Caco-2 (cell line): ENCODE measurements around the gene ST6GALNAC3. TPM values are rescaled to one million over a fixed set of nuclear protein-coding genes. Genes with fewer than 3 reads are reported as not detected.

Experiments
- BruUV-seq: library from RNA; stranded (reverse); fragments of 400-500 nt; replicated peaks from 2 replicates; lab custom pipeline; 2021; lab: Mats Ljungman, UMichigan
- CTCF ChIA-PET: fragments of 300-600 bp; sonication (Branson Sonifier 250); formaldehyde crosslinking; loops from one replicate; lab custom pipeline; 2022; ENCODE audit warnings: antibody characterized with exemption; lab: Charles Lee
- POLR2A ChIA-PET: fragments of 300-600 bp; sonication (Branson Sonifier 250); formaldehyde crosslinking; loops from one replicate; lab custom pipeline; 2022; ENCODE audit warnings: antibody characterized with exemption; lab: Charles Lee
- DNase-seq, 2 experiments: peaks; one replicate each; pipeline versions ENCODE4 v3.0.0 to v3.0.0-alpha.2; 2020 to 2022
- H3K27me3 ChIP-seq: replicated peaks from 2 replicates; pipeline ENCODE4 v1.6.0; 2011; ENCODE audit warnings: low read length; ENCODE audit not compliant: control insufficient read depth, insufficient read depth
- H3K36me3 ChIP-seq: 2 replicates; pipeline ENCODE4 v1.5.1; 2011; ENCODE audit warnings: low read length; ENCODE audit not compliant: control insufficient read depth, insufficient read depth
- H3K4me1 ChIP-seq: fragments of 250-450 bp; sonication (Bioruptor Pico); 2 replicates; pipeline ENCODE4 v1.5.1; 2020; ENCODE audit warnings: mild to moderate bottlenecking
- H3K4me3 ChIP-seq: 2 replicates; pipeline ENCODE4 v1.5.1; 2011; ENCODE audit warnings: low read depth, mild to moderate bottlenecking, control low read depth, low read length
- H3K9me3 ChIP-seq: fragments of 250-450 bp; sonication (Bioruptor Pico); 2 replicates; pipeline ENCODE4 v1.5.1; 2020; ENCODE audit warnings: mild to moderate bottlenecking, moderate library complexity
- H3K27ac Mint-ChIP-seq: one replicate; pipeline ENCODE4 v1.8.0; 2022; ENCODE audit warnings: mixed read lengths; ENCODE audit not compliant: unreplicated experiment
- H3K27me3 Mint-ChIP-seq: one replicate; pipeline ENCODE4 v1.8.0; 2022; ENCODE audit warnings: mixed read lengths; ENCODE audit not compliant: insufficient read depth, unreplicated experiment
- H3K36me3 Mint-ChIP-seq: one replicate; pipeline ENCODE4 v1.8.0; 2022; ENCODE audit warnings: mild to moderate bottlenecking, mixed read lengths; ENCODE audit not compliant: insufficient read depth, unreplicated experiment
- H3K4me1 Mint-ChIP-seq: one replicate; pipeline ENCODE4 v1.8.0; 2022; ENCODE audit warnings: low read depth, mixed read lengths; ENCODE audit not compliant: unreplicated experiment
- H3K4me3 Mint-ChIP-seq: one replicate; pipeline ENCODE4 v1.8.0; 2022; ENCODE audit warnings: mild to moderate bottlenecking, moderate library complexity, mixed read lengths; ENCODE audit not compliant: unreplicated experiment
- H3K9me3 Mint-ChIP-seq: one replicate; pipeline ENCODE4 v1.8.0; 2022; ENCODE audit warnings: mixed read lengths; ENCODE audit not compliant: unreplicated experiment
- intact Hi-C: fragments of 100-400 bp; cut with micrococcal nuclease; formaldehyde crosslinking; loops from one replicate; pipeline ENCODE4 v1.10.0; 2022; ENCODE audit not compliant: unreplicated experiment
- total RNA-seq: library from RNA; stranded (reverse); gene quantifications from 2 replicates; pipeline ENCODE4 v1.2.3, GENCODE V29; 2022
- TF ChIP-seq, protein P1 (sequence below), 2 experiments: fragments of 200-600 bp in 1 of 2; IDR thresholded peaks; 1 replicate in 1 of 2; 2 replicates in 1 of 2; pipeline versions ENCODE4 v1.5.1 to v1.8.0; 2011 to 2022; ENCODE audit warnings: antibody characterized with exemption in 1 of 2, control low read depth in 1 of 2, inconsistent platforms in 1 of 2, low read depth in 1 of 2, low read length in 1 of 2, mild to moderate bottlenecking in 1 of 2, moderate library complexity in 1 of 2; ENCODE audit not compliant: insufficient read depth in 1 of 2, severe bottlenecking in 1 of 2, unreplicated experiment in 1 of 2

The ST6GALNAC3 gene
- total RNA-seq, 1 experiment from 2014 or later: 16.0 TPM

- H3K36me3 ChIP-seq: no peaks in the 10 kb centered on the region
- TF ChIP-seq, protein P1, sequence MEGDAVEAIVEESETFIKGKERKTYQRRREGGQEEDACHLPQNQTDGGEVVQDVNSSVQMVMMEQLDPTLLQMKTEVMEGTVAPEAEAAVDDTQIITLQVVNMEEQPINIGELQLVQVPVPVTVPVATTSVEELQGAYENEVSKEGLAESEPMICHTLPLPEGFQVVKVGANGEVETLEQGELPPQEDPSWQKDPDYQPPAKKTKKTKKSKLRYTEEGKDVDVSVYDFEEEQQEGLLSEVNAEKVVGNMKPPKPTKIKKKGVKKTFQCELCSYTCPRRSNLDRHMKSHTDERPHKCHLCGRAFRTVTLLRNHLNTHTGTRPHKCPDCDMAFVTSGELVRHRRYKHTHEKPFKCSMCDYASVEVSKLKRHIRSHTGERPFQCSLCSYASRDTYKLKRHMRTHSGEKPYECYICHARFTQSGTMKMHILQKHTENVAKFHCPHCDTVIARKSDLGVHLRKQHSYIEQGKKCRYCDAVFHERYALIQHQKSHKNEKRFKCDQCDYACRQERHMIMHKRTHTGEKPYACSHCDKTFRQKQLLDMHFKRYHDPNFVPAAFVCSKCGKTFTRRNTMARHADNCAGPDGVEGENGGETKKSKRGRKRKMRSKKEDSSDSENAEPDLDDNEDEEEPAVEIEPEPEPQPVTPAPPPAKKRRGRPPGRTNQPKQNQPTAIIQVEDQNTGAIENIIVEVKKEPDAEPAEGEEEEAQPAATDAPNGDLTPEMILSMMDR (IDR thresholded peaks at IDR 0.05; ENCODE audit: insufficient read depth in 1 of 2, low read depth in 1 of 2, low read length in 1 of 2, severe bottlenecking in 1 of 2, unreplicated experiment in 1 of 2): no peak
- CTCF ChIA-PET: interaction anchor here (1.1 kb wide), 1 partner anchor 18 kb away, joined by 4 read pairs; no protein-coding TSS in a partner anchor
- H3K27ac Mint-ChIP-seq: no peak overlapping the region
- no peak overlapping the region for H3K4me3 ChIP-seq
- DNase-seq: no peak
- POLR2A ChIA-PET: no interaction called here
- BruUV-seq: no TSS peak
- H3K4me1 Mint-ChIP-seq: peaks cover 9% of the 10 kb centered on the region
- no peaks in the 10 kb centered on the region for H3K4me1 ChIP-seq
- intact Hi-C loops: no loop called here
- H3K9me3 Mint-ChIP-seq: no peaks in the 10 kb centered on the region
- no peaks in the 10 kb centered on the region for H3K36me3 Mint-ChIP-seq
- no peaks in the 10 kb centered on the region for H3K27me3 Mint-ChIP-seq
- no peaks in the 10 kb centered on the region for H3K9me3 ChIP-seq
- H3K4me3 Mint-ChIP-seq: no peak overlapping the region
- no peaks in the 10 kb centered on the region for H3K27me3 ChIP-seq
Observed at GRCh38 chr1:76135835-76136234, 61.3 kb downstream of the ST6GALNAC3 start.

GRCh38 chr1:76136894-76137293 lies 62.3 kb downstream of the ST6GALNAC3 start:
- DNase-seq: no peak
- Mint-ChIP-seq H3K9me3 (no peaks in the 10 kb centered on the region), H3K27ac (no peak overlapping the region), H3K27me3 (no peaks in the 10 kb centered on the region), H3K4me1 (peaks cover 9% of the 10 kb centered on the region), H3K36me3 (no peaks in the 10 kb centered on the region), H3K4me3 (no peak overlapping the region)
- no peaks in the 10 kb centered on the region for H3K9me3 ChIP-seq
- H3K36me3 ChIP-seq: no peaks in the 10 kb centered on the region
- H3K4me1 ChIP-seq: no peaks in the 10 kb centered on the region
- TF ChIP-seq, protein P1 (IDR thresholded peaks at IDR 0.05; ENCODE audit: insufficient read depth in 1 of 2, low read depth in 1 of 2, low read length in 1 of 2, severe bottlenecking in 1 of 2, unreplicated experiment in 1 of 2): no peak
- intact Hi-C loops: no loop called here
- POLR2A ChIA-PET: no interaction called here
- no peaks in the 10 kb centered on the region for H3K27me3 ChIP-seq
- CTCF ChIA-PET: no interaction called here
- BruUV-seq: no TSS peak
- no peak overlapping the region for H3K4me3 ChIP-seq

- Mint-ChIP-seq H3K4me3 (no peak overlapping the region), H3K27ac (no peak overlapping the region), H3K9me3 (no peaks in the 10 kb centered on the region), H3K4me1 (peaks cover 9% of the 10 kb centered on the region), H3K36me3 (no peaks in the 10 kb centered on the region), H3K27me3 (no peaks in the 10 kb centered on the region)
- intact Hi-C loops: no loop called here
- no peak for DNase-seq
- Histone ChIP-seq H3K27me3 (no peaks in the 10 kb centered on the region), H3K4me1 (no peaks in the 10 kb centered on the region), H3K4me3 (no peak overlapping the region), H3K9me3 (no peaks in the 10 kb centered on the region), H3K36me3 (no peaks in the 10 kb centered on the region)
- ChIA-PET POLR2A (no interaction called here), CTCF (no interaction called here)
- TF ChIP-seq, protein P1 (IDR thresholded peaks at IDR 0.05; ENCODE audit: insufficient read depth in 1 of 2, low read depth in 1 of 2, low read length in 1 of 2, severe bottlenecking in 1 of 2, unreplicated experiment in 1 of 2): no peak
- BruUV-seq: no TSS peak
Observed at GRCh38 chr1:76137746-76138145, 63.2 kb downstream of the ST6GALNAC3 start.
